Uterus (tissue), 4 donors: Measurements from ENCODE around the gene SCLY. TPM values are rescaled to one million over a fixed set of nuclear protein-coding genes. Genes with fewer than 3 reads are reported as not detected.

Experiments
- DNase-seq, 2 donors: peaks; one replicate each; pipeline ENCODE4 v3.0.0-alpha.2; 2019 to 2020
- H3K27ac ChIP-seq, 2 donors: fragments of 200-600 bp; sonication (generic); 1 replicate in 1 of 2; 2 replicates in 1 of 2; pipeline ENCODE4 v1.5.1; 2016 to 2018
- H3K27me3 ChIP-seq, 2 donors: fragments of 200-600 bp; sonication (generic); one replicate each; pipeline ENCODE4 v1.5.1; 2018 to 2019; ENCODE audit warnings: control low read depth in 1 of 2
- H3K36me3 ChIP-seq, 2 donors: fragments of 200-600 bp; sonication (generic); one replicate each; pipeline ENCODE4 v1.5.1; 2019; ENCODE audit warnings: control low read depth in 1 of 2
- H3K4me1 ChIP-seq, 2 donors: fragments of 200-600 bp; sonication (generic); one replicate each; pipeline ENCODE4 v1.5.1; 2018 to 2019; ENCODE audit warnings: control low read depth in 1 of 2
- H3K4me3 ChIP-seq, 2 donors: fragments of 200-600 bp; sonication (generic); 1 replicate in 1 of 2; 2 replicates in 1 of 2; pipeline ENCODE4 v1.5.1; 2018 to 2019; ENCODE audit warnings: mild to moderate bottlenecking in 1 of 2
- H3K9me3 ChIP-seq, 2 donors: fragments of 200-600 bp; sonication (generic); one replicate each; pipeline ENCODE4 v1.5.1; 2019; ENCODE audit warnings: control low read depth in 1 of 2
- CTCF ChIP-seq, 4 experiments: fragments of 200-600 bp in 2 of 4; fragments of 450-650 bp in 2 of 4; sonication (generic) in 2 of 4; IDR thresholded peaks; one replicate each; pipeline ENCODE4 v1.5.1; 2016 to 2019; ENCODE audit warnings: antibody characterized with exemption in 4 of 4, mild to moderate bottlenecking in 2 of 4, moderate library complexity in 1 of 4
- POLR2A ChIP-seq, 2 donors: fragments of 450-650 bp; IDR thresholded peaks; one replicate each; pipeline ENCODE4 v1.6.1; 2016; ENCODE audit warnings: antibody characterized with exemption in 2 of 2, mild to moderate bottlenecking in 1 of 2, moderate library complexity in 1 of 2
- intact Hi-C: fragments of 100-400 bp; cut with DNase I; formaldehyde crosslinking; loops from one replicate; pipeline ENCODE4 v1.15.1; 2023; ENCODE audit warnings: low total_unique reads
- total RNA-seq, 4 donors: library from RNA; depleted of rRNA in 3 of 4; stranded (reverse); fragments of >200 nt in 3 of 4; gene quantifications; one replicate each; pipeline versions ENCODE4 v1.1.0 to v1.2.4, GENCODE V29; 2014 to 2023
- donor health status: DM: yes; HTN: yes; CAD: no.

SCLY gene
- total RNA-seq, 4 donors from 2014 or later: 5.1 to 26.0 (median 12.8) TPM

DNA sequence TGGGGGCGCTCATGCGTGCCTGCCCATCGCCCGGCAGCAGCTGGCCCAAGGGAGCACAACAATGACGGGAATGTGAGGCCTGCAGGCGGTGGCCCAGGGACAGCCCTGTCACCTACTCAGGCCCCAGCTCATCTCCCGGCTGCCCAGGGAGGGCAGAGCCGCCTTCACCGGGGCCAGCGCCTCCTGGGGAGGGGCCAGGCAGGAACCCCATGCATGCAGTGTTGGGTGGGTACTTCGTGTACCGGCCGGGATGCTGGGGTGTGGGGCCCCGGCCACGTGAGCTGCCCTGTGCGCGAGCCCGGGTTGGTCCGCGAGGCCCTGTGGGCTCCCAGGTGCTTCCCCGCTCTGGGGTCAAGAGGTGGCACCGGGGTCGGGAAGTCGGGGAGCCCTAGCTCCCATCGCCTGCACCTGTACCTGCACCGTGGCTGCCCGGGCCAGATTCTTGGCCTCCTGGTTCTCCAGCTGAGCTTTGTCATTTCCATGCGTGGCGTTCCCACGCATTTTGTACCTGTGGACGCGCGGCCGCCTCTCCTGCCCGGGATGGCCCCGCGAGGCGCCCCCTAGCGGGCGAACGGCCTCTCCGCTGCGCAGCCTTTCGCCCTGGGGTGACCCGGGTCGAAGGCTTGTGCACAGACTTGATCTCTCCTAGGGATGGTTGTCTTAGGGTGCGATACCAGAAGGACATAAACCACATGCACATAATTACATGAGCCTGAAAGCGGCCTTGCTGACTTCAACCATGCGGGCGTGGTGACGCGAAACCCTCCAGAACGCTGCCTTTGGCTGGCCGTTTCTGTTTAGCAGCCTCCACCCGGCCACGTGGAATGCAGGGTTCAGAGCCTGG is 78.6 kb downstream of the SCLY start:
- H3K27ac ChIP-seq: no peak overlapping the region
- H3K27me3 ChIP-seq: no peaks in the 10 kb centered on the region
- H3K36me3 ChIP-seq: no peaks in the 10 kb centered on the region
- no peaks in the 10 kb centered on the region for H3K9me3 ChIP-seq
- no peak overlapping the region for H3K4me3 ChIP-seq
- no peak for TF ChIP-seq POLR2A (IDR thresholded peaks at IDR 0.05)
- peak in 3 of 4 experiments; percentile 8 to 20 (median 9) for TF ChIP-seq CTCF (IDR thresholded peaks at IDR 0.05)
- DNase-seq: no peak
- H3K4me1 ChIP-seq: no peaks in the 10 kb centered on the region
- intact Hi-C loops: no loop called here

GRCh38 chr2:238140040-238140439 is 79.2 kb downstream of the SCLY start:
- H3K27ac ChIP-seq: no peak overlapping the region
- H3K27me3 ChIP-seq: no peaks in the 10 kb centered on the region
- no peak for DNase-seq
- H3K9me3 ChIP-seq: no peaks in the 10 kb centered on the region
- H3K4me3 ChIP-seq: no peak overlapping the region
- no peaks in the 10 kb centered on the region for H3K36me3 ChIP-seq
- TF ChIP-seq POLR2A (IDR thresholded peaks at IDR 0.05) (no peak), CTCF (IDR thresholded peaks at IDR 0.05) (no peak)
- no peaks in the 10 kb centered on the region for H3K4me1 ChIP-seq
- intact Hi-C loops: no loop called here

DNA sequence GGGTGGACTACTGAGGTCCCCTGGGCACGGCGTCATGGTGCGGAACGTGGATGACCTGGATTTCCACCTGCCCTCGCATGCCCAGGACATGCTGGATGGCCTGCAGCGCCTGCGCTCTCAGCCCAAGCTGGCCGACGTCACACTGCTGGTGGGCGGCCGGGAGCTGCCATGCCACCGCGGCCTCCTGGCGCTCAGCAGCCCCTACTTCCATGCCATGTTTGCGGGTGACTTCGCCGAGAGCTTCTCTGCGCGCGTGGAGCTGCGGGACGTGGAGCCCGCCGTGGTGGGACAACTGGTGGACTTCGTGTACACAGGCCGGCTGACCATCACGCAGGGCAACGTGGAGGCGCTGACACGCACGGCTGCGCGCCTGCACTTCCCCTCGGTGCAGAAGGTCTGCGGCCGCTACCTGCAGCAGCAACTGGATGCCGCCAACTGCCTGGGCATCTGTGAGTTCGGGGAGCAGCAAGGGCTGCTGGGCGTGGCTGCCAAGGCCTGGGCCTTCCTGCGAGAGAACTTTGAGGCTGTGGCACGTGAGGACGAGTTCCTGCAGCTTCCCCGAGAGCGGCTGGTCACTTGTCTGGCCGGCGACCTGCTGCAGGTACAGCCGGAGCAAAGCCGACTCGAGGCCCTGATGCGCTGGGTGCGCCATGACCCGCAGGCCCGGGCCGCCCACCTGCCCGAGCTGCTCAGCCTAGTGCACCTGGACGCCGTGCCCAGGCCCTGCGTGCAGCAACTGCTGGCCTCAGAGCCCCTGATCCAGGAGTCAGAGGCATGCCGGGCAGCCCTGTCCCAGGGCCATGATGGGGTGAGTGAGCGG is 80.1 kb downstream of the SCLY start:
- no peak for DNase-seq
- Histone ChIP-seq H3K4me3 (no peak overlapping the region), H3K27ac (no peak overlapping the region), H3K36me3 (no peaks in the 10 kb centered on the region), H3K4me1 (no peaks in the 10 kb centered on the region), H3K9me3 (no peaks in the 10 kb centered on the region), H3K27me3 (no peaks in the 10 kb centered on the region)
- intact Hi-C loops: no loop called here
- TF ChIP-seq POLR2A (IDR thresholded peaks at IDR 0.05) (no peak), CTCF (IDR thresholded peaks at IDR 0.05) (no peak)

DNA sequence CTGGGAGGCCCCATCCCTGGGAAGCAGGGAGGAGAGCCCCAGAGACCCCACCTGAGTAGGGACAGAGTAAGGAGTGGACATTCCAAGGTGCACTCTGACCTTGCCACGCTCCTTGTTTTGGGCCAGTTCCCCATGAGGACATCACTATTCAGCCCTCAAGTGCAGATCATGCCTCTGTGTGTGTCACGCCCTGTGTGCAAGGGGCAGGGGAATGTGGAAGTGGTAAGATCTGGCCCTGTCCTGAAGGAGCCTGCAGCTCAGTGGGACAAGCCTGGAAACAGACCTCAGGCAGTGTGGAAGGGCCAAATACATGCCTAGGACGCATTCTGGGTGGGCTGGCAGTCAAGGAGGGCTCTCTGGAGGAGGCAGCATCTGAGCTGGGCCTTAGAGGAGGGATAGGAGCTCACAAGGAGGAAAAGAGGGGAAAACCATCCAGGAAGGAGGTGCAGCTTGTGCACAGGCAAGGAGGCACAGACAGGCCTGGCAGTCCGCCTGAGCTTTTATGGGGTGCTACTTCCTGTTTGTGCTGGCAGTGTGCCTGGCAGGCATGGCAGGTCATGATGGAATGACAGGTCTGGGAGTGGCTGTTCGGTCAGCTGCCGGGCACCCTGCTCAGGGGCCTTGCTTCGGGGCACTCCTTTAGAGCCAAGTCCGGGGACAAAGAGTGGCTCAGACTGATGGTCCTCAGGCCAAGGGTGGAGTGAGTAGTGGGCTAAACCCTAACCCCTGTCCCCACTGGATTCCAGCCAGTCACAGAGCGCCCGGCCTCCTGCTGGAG is 80.9 kb downstream of the SCLY start:
- no peak for DNase-seq
- Histone ChIP-seq H3K4me3 (no peak overlapping the region), H3K36me3 (no peaks in the 10 kb centered on the region), H3K9me3 (no peaks in the 10 kb centered on the region), H3K27ac (no peak overlapping the region), H3K27me3 (no peaks in the 10 kb centered on the region), H3K4me1 (no peaks in the 10 kb centered on the region)
- intact Hi-C loops: no loop called here
- TF ChIP-seq POLR2A (IDR thresholded peaks at IDR 0.05): no peak
- TF ChIP-seq CTCF (IDR thresholded peaks at IDR 0.05): no peak
